ENCODE measurements around the gene TAPBP.
"Not testable (repeated sequence)": the region's sequence is repeated elsewhere in the genome, so short reads cannot be mapped to it uniquely, and the experiment has no call there.

The TAPBP gene
- 327 to 445 reads per million in 2 donors for total RNA-seq

DNA sequence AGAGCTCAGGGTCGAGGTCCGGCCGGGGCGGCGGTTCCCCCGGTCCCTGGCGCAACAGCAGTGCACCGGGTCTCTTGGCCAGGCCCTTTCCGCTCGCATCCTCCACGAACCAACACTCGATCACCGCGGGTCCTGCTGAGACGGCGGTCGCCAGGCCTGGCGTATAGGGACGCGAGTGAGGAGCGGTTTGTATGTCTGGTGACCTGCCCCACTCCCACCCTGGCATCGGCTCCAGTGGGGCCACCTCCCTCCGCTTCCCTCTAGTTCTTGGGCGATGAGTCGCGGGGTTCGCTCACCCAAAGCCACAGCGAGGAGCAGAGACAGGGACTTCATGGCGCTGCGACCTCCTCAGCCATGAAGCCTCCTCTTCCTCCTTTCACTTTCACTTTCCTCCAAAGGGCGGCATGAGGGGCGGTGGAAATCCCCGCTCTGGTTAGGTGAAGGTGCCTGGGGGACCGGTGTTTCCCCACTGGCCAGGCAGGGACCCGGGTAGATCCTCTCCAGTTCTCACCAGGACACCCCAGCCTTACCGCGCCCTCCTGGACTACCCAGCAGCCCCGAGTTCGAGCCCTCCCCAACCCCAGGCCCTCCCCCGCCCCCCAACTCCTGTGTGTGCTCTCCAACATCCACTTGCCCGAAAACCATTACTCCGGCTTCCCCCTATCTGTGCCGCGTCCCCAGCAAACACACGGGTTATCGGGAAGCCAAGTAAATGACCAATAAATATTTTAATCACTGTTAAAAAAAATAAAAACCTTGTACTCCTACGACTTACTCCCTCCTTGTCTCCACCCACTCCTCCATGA, at the start of gene TAPBP:
TAPBP (minus strand) TSS at position 370 of the 806 bp plus-strand sequence; CDS start at position 333, 37 bp downstream.
- DNase-seq: peak; percentile 79

GRCh38 chr6:33363486-33363885, 49.6 kb upstream of the TAPBP start:
- not testable (repeated sequence) for DNase-seq

- no peak for DNase-seq
Observed at GRCh38 chr6:33359331-33359730, 45.5 kb upstream of the TAPBP start.

GRCh38 chr6:33357160-33357871, 43.4 kb upstream of the TAPBP start:
- not testable (repeated sequence) for DNase-seq

DNA sequence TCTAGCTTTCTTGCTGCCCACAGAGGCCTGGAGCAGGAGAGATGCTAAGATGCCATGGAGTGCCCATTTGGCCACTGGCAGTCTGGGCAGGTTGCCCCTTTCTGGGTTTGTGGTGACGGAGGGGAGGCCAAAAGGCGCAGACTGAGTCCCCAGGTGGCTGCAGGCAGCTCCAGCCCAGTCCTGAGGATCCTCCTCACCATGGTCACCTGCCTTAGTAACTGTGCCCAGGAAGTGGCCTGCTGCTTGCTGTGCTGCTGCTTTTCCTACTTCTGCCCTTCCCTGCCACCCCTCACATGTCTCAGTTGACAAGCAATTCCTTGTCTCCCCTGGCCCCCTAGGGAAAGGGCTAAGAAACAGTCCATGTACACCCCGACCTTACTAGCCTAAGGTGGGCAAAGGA, 42.4 kb upstream of the TAPBP start:
- DNase-seq: no peak

DNA sequence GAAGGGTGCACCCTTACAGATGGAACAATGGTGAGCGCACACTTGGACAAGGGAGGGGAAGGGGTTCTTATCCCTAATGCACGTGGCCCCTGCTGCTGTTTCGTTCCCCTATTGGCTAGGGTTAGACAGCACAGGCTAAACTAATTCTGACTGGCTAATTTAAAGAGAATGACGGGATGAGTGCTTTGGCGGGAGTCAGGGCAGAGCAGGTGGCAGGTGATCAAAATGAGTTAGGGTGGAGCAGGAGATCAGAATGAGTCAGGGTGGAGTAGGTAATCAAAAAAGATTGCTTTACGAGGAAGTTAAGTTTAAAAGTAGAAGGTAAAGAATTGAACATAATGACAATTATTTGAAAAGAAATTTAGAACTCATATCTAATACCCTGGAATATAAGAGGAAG, 42.0 kb upstream of the TAPBP start:
- not testable (repeated sequence) for DNase-seq

- DNase-seq: no peak
Observed at GRCh38 chr6:33347816-33348215, 33.9 kb upstream of the TAPBP start.

DNA sequence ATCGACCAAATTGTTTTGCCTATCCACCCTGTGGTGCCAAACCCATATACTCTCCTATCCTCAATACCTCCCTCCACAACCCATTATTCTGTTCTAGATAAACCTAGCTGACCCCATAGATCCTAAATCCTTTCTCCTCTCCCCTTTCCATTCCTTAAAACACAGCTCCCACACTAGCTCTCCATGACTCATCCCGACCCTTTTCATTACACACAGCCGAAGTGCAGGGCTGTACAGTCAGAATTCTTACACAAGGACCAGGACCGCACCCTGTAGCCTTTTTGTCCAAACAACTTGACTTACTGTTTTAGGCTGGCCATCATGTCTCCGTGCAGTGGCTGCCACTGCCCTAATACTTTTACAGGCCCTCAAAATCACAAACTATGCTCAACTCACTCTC, 33.1 kb upstream of the TAPBP start:
- DNase-seq: not testable (repeated sequence)

DNA sequence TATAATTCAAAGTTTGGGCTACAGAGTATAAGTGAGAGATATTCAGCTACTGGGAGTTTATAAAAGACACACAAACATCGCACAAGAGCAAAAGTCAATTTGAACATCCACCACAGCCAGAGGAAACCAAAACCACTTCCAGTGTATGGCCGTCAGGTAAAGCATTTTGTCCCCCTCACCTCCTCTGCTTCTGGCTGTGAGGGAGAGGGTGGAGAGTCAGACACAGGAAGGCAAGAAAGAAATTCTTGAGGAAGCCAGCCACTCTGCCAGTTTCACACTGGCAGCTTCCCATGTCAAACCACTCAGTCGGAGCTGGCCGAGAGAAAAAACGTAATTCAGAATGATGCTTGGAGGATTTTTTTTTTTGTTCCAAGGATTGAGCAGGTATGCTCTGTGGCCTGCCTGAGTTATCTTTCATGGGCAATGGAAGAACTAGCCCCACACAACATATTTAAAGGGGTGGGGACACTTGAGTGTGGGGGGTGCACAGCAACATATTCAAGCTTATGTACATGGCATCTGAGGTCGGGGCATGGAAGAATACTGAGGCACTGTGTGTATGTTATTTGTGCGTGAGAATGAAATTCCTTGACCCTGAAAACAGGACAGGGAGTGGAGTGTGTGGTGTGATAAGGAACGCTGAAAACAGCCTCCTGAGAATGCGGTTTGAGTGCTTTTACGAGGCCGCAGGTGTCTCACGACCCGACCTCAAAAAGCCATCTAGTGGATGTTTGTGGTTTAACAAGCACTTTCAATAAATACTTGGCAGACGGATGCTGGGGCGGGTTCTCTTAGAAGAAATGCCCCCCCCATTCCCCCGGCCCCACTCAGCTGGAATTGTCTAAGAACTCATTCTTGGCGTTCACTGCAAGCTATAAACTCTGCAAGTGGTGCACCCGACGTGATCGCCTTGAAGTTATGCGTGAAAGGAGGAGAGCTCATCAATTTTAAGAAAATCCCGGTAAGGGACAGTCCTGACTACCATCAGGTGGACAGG, 31.1 kb upstream of the TAPBP start:
- DNase-seq: peak; percentile 53

DNA sequence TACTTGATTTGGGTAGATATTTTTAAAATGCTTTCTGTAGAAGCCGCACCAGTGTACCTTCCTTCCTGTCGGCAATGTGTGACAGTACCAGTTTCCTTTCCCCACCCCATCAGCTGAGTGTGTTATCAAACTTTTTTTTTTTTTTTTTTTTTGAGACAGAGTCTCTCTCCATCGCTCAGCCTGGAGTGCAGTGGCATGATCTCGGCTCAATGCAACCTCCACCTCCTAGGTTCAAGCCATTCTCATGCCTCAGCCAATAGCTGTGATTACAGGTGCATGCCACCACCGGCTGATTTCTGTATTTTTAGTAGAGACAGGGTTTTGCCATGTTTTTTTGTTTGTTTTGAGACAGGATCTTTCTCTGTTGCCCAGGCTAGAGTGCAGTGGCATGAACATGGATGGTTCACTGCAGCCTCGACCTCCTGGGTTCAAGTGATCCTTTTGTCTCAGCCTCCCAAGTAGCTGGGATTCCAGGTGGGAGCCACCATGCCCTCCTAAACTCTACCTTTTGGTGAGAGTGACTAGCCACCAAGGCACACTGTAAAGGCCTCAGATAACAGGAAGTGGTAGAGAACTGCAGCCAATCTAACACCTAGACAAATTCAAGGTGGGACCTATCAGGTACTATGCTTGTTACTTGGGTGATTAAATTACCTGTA, 30.2 kb upstream of the TAPBP start:
- peak; percentile 50 for DNase-seq

DNA sequence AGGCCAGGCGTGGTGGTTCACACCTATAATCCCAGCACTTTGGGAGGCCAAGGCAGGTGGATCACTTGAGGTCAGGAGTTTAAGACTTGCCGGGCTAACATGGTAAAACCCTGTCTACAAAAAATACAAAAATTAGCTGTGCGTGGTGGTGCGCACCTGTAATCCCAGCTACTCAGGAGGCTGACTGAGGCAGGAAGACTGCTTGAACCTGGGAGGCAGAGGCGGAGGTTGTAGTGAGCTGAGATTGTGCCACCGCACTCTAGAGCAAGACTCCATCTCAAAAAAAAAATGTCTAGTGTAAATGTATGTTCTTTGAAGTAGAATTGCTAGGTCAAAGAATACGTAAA, 29.7 kb upstream of the TAPBP start:
- not testable (repeated sequence) for DNase-seq

- DNase-seq: no peak
Observed at GRCh38 chr6:33339193-33339592, 25.3 kb upstream of the TAPBP start.

- no peak for DNase-seq
Observed at GRCh38 chr6:33336495-33336894, 22.6 kb upstream of the TAPBP start.

DNA sequence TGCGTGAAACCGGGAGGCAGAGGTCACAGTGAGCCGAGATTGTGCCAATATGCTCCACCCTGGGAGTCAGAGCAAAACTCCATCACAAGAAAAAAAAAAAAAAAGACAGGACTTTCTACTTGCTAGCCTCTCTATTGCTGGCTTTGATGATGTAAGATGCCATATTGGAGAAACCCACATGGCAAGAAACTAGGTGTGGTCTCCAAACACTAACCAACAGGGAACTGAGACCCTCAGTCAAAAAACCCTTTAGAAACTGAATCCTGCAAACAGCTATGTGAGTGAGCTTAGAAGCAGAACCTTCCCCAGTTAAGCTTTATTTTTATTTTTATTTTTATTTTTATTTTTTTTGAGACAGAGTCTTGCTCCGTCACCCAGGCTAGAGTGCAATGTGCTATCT, 22.0 kb upstream of the TAPBP start:
- DNase-seq: no peak

DNA sequence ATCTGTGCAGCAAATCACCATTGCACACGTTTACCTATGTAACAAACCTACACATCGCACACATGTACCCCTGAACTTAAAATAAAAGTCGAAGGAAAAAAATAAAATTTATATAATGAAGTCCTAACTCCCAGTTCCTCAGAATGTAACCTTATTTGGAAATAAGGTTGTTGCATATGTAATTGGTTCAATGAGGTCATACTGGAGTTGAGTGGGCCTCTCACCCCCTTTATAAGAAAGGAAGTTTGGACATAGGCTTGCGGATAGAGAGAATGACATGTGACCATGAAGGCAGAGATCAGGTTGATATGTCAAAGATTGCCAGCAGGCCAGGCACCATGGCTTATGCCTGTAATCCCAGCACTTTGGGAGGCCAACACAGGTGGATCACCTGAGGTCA, 19.8 kb upstream of the TAPBP start:
- no peak for DNase-seq

DNA sequence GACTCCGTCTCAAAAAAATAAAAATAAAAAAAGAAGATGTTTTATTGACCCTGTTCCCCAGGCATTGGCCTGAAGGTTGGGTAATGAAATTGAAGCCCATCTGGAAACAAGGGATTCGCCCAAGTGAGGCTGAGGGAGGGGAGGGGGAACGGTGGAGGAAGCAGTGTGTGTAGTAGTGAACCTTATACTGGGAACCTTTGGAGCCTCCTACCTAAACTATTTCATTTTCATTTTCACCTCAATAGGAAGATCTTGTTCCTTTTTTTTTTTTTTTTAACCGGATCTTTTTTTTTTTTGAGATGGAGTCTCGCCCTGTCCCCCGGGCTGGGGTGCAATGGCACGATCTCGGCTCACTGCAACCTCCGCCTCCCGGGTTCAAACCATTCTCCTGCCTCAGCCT, 16.9 kb upstream of the TAPBP start:
- DNase-seq: no peak

- no peak for DNase-seq
Observed at GRCh38 chr6:33329058-33329457, 15.2 kb upstream of the TAPBP start.

DNA sequence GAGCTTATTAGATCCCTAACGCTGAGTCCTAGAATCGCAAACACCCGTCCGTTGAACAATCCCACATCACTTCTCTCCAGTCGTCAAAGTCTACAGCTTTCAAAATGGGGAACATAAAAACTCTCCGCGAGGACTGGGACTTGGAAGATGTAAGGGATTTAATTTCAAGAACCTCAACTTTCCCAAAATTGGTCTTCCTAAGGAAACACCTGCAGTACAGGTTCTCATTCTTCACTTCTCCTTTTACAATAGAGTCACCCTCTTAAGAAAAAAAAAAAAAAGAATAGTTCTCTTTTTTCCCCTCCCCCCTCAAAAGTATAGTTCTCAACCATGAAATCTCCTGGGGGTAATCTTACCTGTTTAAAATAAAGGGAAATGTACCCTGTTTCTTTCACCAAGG, 10.2 kb upstream of the TAPBP start:
- no peak for DNase-seq

DNA sequence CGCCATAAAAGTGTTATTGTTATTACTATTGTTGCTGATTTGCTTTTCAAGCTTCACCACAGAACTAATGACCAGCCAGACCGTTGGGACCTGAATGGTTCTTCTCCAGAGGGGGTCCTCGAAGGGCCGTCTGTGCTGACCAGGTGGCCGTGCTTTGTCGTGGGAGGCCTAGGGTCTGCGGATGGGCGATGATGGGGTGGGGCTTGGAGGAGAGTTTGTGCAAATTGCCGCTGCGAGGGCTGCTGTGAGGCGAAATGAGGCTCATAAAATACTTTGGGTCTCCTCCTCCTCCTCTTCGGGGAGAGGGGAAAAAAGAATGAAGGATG, 9.7 kb upstream of the TAPBP start:
- no peak for DNase-seq

GRCh38 chr6:33321227-33321626, 7.3 kb upstream of the TAPBP start:
- DNase-seq: no peak

- DNase-seq: no peak
Observed at GRCh38 chr6:33320315-33321181, 6.7 kb upstream of the TAPBP start.

GRCh38 chr6:33319939-33320314, 6.0 kb upstream of the TAPBP start:
- DNase-seq: no peak
